Measurements from ENCODE around the gene SCN8A.

DNA sequence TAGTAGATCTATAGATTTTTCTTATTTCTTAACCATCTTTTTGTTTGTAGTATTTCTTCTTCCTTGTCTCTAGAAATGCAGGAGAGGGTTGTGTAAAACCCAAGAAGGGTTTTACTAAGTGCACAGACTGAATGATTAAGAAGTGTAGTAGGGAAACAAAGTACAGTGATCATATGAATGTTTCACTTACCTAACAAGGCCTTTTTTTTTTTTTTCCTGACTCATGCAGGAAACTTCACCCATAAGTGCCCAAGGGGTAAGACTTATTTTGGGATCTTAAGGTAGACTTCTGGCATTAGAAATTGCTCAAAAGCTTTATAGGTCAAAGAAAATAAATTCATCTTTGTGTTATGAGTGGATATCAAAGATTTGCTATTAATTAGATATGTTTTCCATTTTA is 10.2 kb downstream of the SCN8A start:
- no peak for TF ChIP-seq POLR2AphosphoS5 (IDR thresholded peaks at IDR 0.05; ENCODE audit: insufficient read depth, low read depth, low read length)
- TF ChIP-seq EZH2 (IDR thresholded peaks at IDR 0.05; ENCODE audit: borderline replicate concordance, low read depth, low read length, severe bottlenecking), result no peak
- no peak for TF ChIP-seq CTCF (IDR thresholded peaks at IDR 0.05; ENCODE audit: extremely low read depth in 1 of 2, insufficient read depth in 1 of 2, low read depth in 1 of 2, low read length in 2 of 2)
- TF ChIP-seq POLR2A (IDR thresholded peaks at IDR 0.05; ENCODE audit: low read depth, low read length), result no peak
- no peak for TF ChIP-seq MYC (IDR thresholded peaks at IDR 0.05; ENCODE audit: low read depth, low read length)
- TF ChIP-seq, protein P1, sequence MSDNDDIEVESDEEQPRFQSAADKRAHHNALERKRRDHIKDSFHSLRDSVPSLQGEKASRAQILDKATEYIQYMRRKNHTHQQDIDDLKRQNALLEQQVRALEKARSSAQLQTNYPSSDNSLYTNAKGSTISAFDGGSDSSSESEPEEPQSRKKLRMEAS (IDR thresholded peaks at IDR 0.05; ENCODE audit: insufficient read depth, insufficient read length), result no peak
- no peak for TF ChIP-seq FOS (IDR thresholded peaks at IDR 0.05; ENCODE audit: borderline replicate concordance, insufficient read depth, low read length)
- no peak for TF ChIP-seq GATA2 (IDR thresholded peaks at IDR 0.05; ENCODE audit: insufficient read depth, insufficient read length, low read depth, low read length)
- TF ChIP-seq JUN (IDR thresholded peaks at IDR 0.05; ENCODE audit: borderline replicate concordance, insufficient read depth, insufficient read length, low read depth), result no peak

Data from endothelial cell of umbilical vein (primary cell).